CD14-positive monocyte (primary cell): ENCODE data around the gene ZNF324. TPM values are rescaled to one million over a fixed set of nuclear protein-coding genes. Genes with fewer than 3 reads are reported as not detected.
A peak's percentile ranks its signal among the peaks of the same experiment; 100 is the strongest.

ENCODE experiments used
- DNase-seq, 3 donors: peaks; one replicate each; pipeline ENCODE4 v3.0.0-alpha.2; 2011 to 2022
- H2AFZ ChIP-seq: 2 replicates; pipeline ENCODE4 v1.6.0; 2012; ENCODE audit warnings: mild to moderate bottlenecking, low read depth, low read length, inconsistent platforms; ENCODE audit not compliant: insufficient read depth, poor library complexity, severe bottlenecking
- H3K27ac ChIP-seq, 2 donors: 1 replicate in 1 of 2; 2 replicates in 1 of 2; pipeline ENCODE4 v1.5.1; 2012 to 2013; ENCODE audit warnings: low read length in 2 of 2, control low read depth in 1 of 2, inconsistent platforms in 1 of 2, low read depth in 1 of 2, mild to moderate bottlenecking in 1 of 2
- H3K27me3 ChIP-seq, 2 donors: one replicate each; pipeline versions ENCODE4 v1.6.0 to v1.6.1; 2011 to 2013; ENCODE audit warnings: low read length in 2 of 2; ENCODE audit not compliant: control insufficient read depth in 2 of 2, insufficient read depth in 2 of 2
- H3K36me3 ChIP-seq, 2 donors: replicated peaks in 1 of 2; 1 replicate in 1 of 2; 2 replicates in 1 of 2; pipeline versions ENCODE4 v1.5.1 to v1.6.1; 2012 to 2013; ENCODE audit warnings: low read length in 2 of 2, control low read depth in 1 of 2, inconsistent platforms in 1 of 2, mild to moderate bottlenecking in 1 of 2; ENCODE audit not compliant: insufficient read depth in 2 of 2, control insufficient read depth in 1 of 2
- H3K4me1 ChIP-seq, 2 donors: 1 replicate in 1 of 2; 2 replicates in 1 of 2; pipeline versions ENCODE4 v1.5.1 to v1.6.1; 2012 to 2013; ENCODE audit warnings: low read length in 2 of 2, control low read depth in 1 of 2, inconsistent platforms in 1 of 2, mild to moderate bottlenecking in 1 of 2, moderate library complexity in 1 of 2; ENCODE audit not compliant: insufficient read depth in 2 of 2, control insufficient read depth in 1 of 2
- H3K4me2 ChIP-seq: replicated peaks from 2 replicates; pipeline ENCODE3; 2012; ENCODE audit warnings: low read length, moderate library complexity, mild to moderate bottlenecking; ENCODE audit not compliant: poor library complexity, severe bottlenecking; ENCODE audit errors: extremely low read depth
- H3K4me3 ChIP-seq, 3 experiments: fragments of 200-600 bp in 1 of 3; sonication (generic) in 1 of 3; replicated peaks in 1 of 3; 1 replicate in 2 of 3; 2 replicates in 1 of 3; pipeline ENCODE4 v1.5.1; 2011 to 2013; ENCODE audit warnings: low read length in 3 of 3, mild to moderate bottlenecking in 3 of 3, control low read depth in 2 of 3, low read depth in 2 of 3, inconsistent platforms in 1 of 3, moderate library complexity in 1 of 3
- H3K79me2 ChIP-seq: 2 replicates; pipeline ENCODE4 v1.6.0; 2012; ENCODE audit warnings: mild to moderate bottlenecking, control low read depth, inconsistent platforms, low read length, moderate library complexity; ENCODE audit not compliant: insufficient read depth
- H3K9ac ChIP-seq: 2 replicates; pipeline ENCODE4 v1.6.0; 2017; ENCODE audit warnings: low read length, mild to moderate bottlenecking; ENCODE audit not compliant: insufficient read depth, poor library complexity, severe bottlenecking
- H3K9me3 ChIP-seq, 2 donors: replicated peaks in 1 of 2; 1 replicate in 1 of 2; 2 replicates in 1 of 2; pipeline versions ENCODE4 v1.5.1 to v1.6.1; 2012 to 2013; ENCODE audit warnings: low read length in 2 of 2, control low read depth in 1 of 2; ENCODE audit not compliant: control insufficient read depth in 1 of 2, insufficient read depth in 1 of 2
- H4K20me1 ChIP-seq: 2 replicates; pipeline ENCODE4 v1.6.0; 2012; ENCODE audit warnings: mild to moderate bottlenecking, low read length, control low read depth, moderate library complexity; ENCODE audit not compliant: insufficient read depth
- H3K27ac Mint-ChIP-seq, 7 donors: one replicate each; pipeline ENCODE4 v1.8.0; 2020; ENCODE audit warnings: mild to moderate bottlenecking in 7 of 7, mixed read lengths in 7 of 7, moderate library complexity in 6 of 7, inconsistent platforms in 2 of 7
- H3K27me3 Mint-ChIP-seq, 3 donors: one replicate each; pipeline ENCODE4 v1.8.0; 2021 to 2022; ENCODE audit warnings: low read depth in 3 of 3, mild to moderate bottlenecking in 3 of 3, mixed read lengths in 3 of 3, moderate library complexity in 3 of 3, inconsistent platforms in 1 of 3
- H3K36me3 Mint-ChIP-seq, 2 donors: one replicate each; pipeline ENCODE4 v1.8.0; 2020; ENCODE audit warnings: mixed read lengths in 2 of 2, inconsistent platforms in 1 of 2, mild to moderate bottlenecking in 1 of 2
- H3K4me1 Mint-ChIP-seq: one replicate; pipeline ENCODE4 v1.8.0; 2020; ENCODE audit warnings: mild to moderate bottlenecking, mixed read lengths
- H3K4me3 Mint-ChIP-seq, 2 donors: one replicate each; pipeline ENCODE4 v1.8.0; 2020; ENCODE audit warnings: mild to moderate bottlenecking in 2 of 2, mixed read lengths in 2 of 2, moderate library complexity in 1 of 2
- H3K9me3 Mint-ChIP-seq, 7 donors: one replicate each; pipeline ENCODE4 v1.8.0; 2020 to 2022; ENCODE audit warnings: mixed read lengths in 7 of 7, mild to moderate bottlenecking in 6 of 7, moderate library complexity in 6 of 7, inconsistent platforms in 2 of 7
- WGBS: methylation state at CpG from one replicate; pipeline ENCODE4 v1.1.5; 2013; ENCODE audit warnings: missing lambda C conversion rate; ENCODE audit not compliant: insufficient coverage; 5-methylcytosine and 5-hydroxymethylcytosine counted together
- intact Hi-C, 2 donors: fragments of 100-400 bp; cut with micrococcal nuclease; formaldehyde crosslinking; loops; one replicate each; pipeline versions ENCODE4 v1.15.0 to v1.15.1; 2023
- polyA plus RNA-seq, 3 donors: library from polyadenylated mRNA; depleted of rRNA in 1 of 3; unstranded in 2 of 3; stranded (reverse) in 1 of 3; fragments of 300-500 nt in 2 of 3; fragments of >200 nt in 1 of 3; fragmentation: Illumina TruSeq in 2 of 3; gene quantifications; 1 replicate in 2 of 3; 2 replicates in 1 of 3; pipeline ENCODE4 v1.2.3, GENCODE V29; 2012 to 2021
- TF ChIP-seq, protein P1 (sequence below): fragments of 200-600 bp; IDR thresholded peaks from one replicate; pipeline ENCODE4 v1.8.0; 2022; ENCODE audit warnings: antibody characterized with exemption, mild to moderate bottlenecking

The ZNF324 gene
- polyA plus RNA-seq, 3 donors: 4.1 to 5.7 (median 5.3) TPM

GRCh38 chr19:58520257-58520599, 53.3 kb downstream of the ZNF324 start:
- H3K36me3 Mint-ChIP-seq: peaks cover 18 to 25% of the 10 kb centered on the region in 2 donors
- Histone ChIP-seq H3K79me2 (peaks cover 38% of the 10 kb centered on the region), H2AFZ (peak overlapping the region; percentile 96), H3K27me3 (no peaks in the 10 kb centered on the region), H3K4me3 (peak overlapping the region; percentile 57 to 90 (median 86)), H3K9me3 (no peaks in the 10 kb centered on the region), H3K9ac (peak overlapping the region; percentile 94), H3K27ac (peak overlapping the region; percentile 90 to 93), H3K4me2 (peak overlapping the region; percentile 96), H3K36me3 (peaks cover 17 to 20% of the 10 kb centered on the region in 2 donors), H3K4me1 (peaks cover 27 to 28% of the 10 kb centered on the region in 2 donors), H4K20me1 (peaks cover 34% of the 10 kb centered on the region)
- peaks cover 0 to 2% (median 1%) of the 10 kb centered on the region in 3 donors for H3K27me3 Mint-ChIP-seq
- H3K4me3 Mint-ChIP-seq: peak overlapping the region; percentile 92 to 93
- DNase-seq: no peak
- no CpG with 5 or more reads among the region's 7 CpGs for WGBS
- peaks cover 32% of the 10 kb centered on the region for H3K4me1 Mint-ChIP-seq
- TF ChIP-seq, protein P1, sequence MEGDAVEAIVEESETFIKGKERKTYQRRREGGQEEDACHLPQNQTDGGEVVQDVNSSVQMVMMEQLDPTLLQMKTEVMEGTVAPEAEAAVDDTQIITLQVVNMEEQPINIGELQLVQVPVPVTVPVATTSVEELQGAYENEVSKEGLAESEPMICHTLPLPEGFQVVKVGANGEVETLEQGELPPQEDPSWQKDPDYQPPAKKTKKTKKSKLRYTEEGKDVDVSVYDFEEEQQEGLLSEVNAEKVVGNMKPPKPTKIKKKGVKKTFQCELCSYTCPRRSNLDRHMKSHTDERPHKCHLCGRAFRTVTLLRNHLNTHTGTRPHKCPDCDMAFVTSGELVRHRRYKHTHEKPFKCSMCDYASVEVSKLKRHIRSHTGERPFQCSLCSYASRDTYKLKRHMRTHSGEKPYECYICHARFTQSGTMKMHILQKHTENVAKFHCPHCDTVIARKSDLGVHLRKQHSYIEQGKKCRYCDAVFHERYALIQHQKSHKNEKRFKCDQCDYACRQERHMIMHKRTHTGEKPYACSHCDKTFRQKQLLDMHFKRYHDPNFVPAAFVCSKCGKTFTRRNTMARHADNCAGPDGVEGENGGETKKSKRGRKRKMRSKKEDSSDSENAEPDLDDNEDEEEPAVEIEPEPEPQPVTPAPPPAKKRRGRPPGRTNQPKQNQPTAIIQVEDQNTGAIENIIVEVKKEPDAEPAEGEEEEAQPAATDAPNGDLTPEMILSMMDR: no peak
- H3K27ac Mint-ChIP-seq: peak overlapping the region; percentile 95 to 99 (median 98)
- peaks cover 0 to 3% (median 0%) of the 10 kb centered on the region in 7 donors for H3K9me3 Mint-ChIP-seq
- intact Hi-C loops: no loop called here

GRCh38 chr19:58521651-58522050, 54.8 kb downstream of the ZNF324 start:
- peaks cover 6 to 11% of the 10 kb centered on the region in 2 donors for H3K36me3 Mint-ChIP-seq
- H3K79me2 ChIP-seq: peaks cover 25% of the 10 kb centered on the region
- intact Hi-C loops: no loop called here
- peaks cover 0 to 2% (median 1%) of the 10 kb centered on the region in 3 donors for H3K27me3 Mint-ChIP-seq
- peaks cover 29% of the 10 kb centered on the region for H3K4me1 Mint-ChIP-seq
- WGBS: no CpG with 5 or more reads among the region's 4 CpGs
- H3K36me3 ChIP-seq: peaks cover 7 to 10% of the 10 kb centered on the region in 2 donors
- no peak overlapping the region for H2AFZ ChIP-seq
- TF ChIP-seq, protein P1: no peak
- no peak overlapping the region for H3K9ac ChIP-seq
- peaks cover 0 to 3% (median 0%) of the 10 kb centered on the region in 7 donors for H3K9me3 Mint-ChIP-seq
- H3K4me3 Mint-ChIP-seq: no peak overlapping the region
- no peak overlapping the region for H3K4me3 ChIP-seq
- no peak overlapping the region for H3K4me2 ChIP-seq
- H3K27ac ChIP-seq: no peak overlapping the region
- no peak for DNase-seq
- peaks cover 27 to 28% of the 10 kb centered on the region in 2 donors for H3K4me1 ChIP-seq
- H4K20me1 ChIP-seq: peaks cover 19% of the 10 kb centered on the region
- no peaks in the 10 kb centered on the region for H3K9me3 ChIP-seq
- H3K27ac Mint-ChIP-seq: no peak overlapping the region
- no peaks in the 10 kb centered on the region for H3K27me3 ChIP-seq
